GM10248 (cell line): ENCODE data around the gene SLC23A1.
"Not testable (repeated sequence)": the region's sequence is repeated elsewhere in the genome, so short reads cannot be mapped to it uniquely, and the experiment has no call there.

Source experiments
- CTCF ChIA-PET: fragments of 300-600 bp; sonication (Branson Sonifier 250); formaldehyde crosslinking; extraction: SDS; loops from one replicate; lab custom pipeline; 2021; ENCODE audit warnings: antibody characterized with exemption; lab: Yijun Ruan, JAX
- POLR2A ChIA-PET: fragments of 350-650 bp; sonication (Branson Sonifier 250); formaldehyde crosslinking; extraction: SDS; loops from one replicate; lab custom pipeline; 2020; ENCODE audit warnings: antibody characterized with exemption; lab: Yijun Ruan, JAX
- DNase-seq: peaks from one replicate; pipeline ENCODE4 v3.0.0; 2012; ENCODE audit errors: extremely low spot score
- TF ChIP-seq, protein P1 (sequence below): IDR thresholded peaks from 2 replicates; pipeline ENCODE4 v1.5.1; 2012; ENCODE audit warnings: mild to moderate bottlenecking, low read depth; ENCODE audit errors: extremely low read depth, missing control alignments, control extremely low read depth

Gene SLC23A1

DNA sequence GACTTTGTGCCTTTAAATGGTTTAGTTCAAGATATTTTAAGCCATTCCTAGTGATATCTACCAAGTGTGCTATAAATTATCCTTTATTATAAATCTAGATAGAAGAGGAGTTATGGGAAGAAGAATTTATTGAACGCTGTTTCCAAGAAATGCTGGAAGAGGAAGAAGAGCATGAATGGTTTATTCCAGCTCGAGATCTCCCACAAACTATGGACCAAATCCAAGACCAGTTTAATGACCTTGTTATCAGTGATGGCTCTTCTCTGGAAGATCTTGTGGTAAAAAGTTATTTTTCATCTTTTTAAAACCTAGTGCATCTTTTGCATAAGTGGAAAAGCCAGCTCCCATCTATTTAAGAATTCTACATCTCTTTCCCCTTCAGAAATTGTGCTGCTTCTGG is 18.6 kb downstream of the SLC23A1 start:
- DNase-seq: no peak
- POLR2A ChIA-PET: no interaction called here
- CTCF ChIA-PET: interaction anchor here (1.0 to 1.9 kb wide), 4 partner anchors 9 to 56 kb away, joined by 3 to 4 read pairs (median 4); no protein-coding TSS in a partner anchor
- TF ChIP-seq, protein P1, sequence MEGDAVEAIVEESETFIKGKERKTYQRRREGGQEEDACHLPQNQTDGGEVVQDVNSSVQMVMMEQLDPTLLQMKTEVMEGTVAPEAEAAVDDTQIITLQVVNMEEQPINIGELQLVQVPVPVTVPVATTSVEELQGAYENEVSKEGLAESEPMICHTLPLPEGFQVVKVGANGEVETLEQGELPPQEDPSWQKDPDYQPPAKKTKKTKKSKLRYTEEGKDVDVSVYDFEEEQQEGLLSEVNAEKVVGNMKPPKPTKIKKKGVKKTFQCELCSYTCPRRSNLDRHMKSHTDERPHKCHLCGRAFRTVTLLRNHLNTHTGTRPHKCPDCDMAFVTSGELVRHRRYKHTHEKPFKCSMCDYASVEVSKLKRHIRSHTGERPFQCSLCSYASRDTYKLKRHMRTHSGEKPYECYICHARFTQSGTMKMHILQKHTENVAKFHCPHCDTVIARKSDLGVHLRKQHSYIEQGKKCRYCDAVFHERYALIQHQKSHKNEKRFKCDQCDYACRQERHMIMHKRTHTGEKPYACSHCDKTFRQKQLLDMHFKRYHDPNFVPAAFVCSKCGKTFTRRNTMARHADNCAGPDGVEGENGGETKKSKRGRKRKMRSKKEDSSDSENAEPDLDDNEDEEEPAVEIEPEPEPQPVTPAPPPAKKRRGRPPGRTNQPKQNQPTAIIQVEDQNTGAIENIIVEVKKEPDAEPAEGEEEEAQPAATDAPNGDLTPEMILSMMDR: no peak

DNA sequence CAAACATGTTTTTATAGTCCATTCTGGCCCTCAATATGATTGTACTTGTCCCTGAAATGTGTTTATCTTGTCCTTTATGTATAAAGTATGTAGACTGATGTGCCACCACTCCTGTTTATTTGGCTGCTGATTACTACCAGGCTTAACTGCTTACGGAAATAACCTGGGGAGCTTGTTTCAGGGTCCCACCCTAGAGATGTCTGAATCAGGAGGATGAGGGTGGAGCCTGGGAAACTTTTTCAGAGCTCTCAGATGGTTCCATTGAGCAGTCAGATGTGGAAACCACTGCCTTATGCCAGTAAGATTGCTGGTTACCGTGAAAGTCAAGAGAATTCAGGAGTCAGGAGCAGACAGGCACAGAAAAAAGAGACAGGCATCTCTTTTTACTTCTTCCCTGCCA is 19.2 kb downstream of the SLC23A1 start:
- POLR2A ChIA-PET: interaction anchor here (0.6 kb wide), 1 partner anchor 91 kb away, joined by 4 read pairs; no protein-coding TSS in a partner anchor

DNA sequence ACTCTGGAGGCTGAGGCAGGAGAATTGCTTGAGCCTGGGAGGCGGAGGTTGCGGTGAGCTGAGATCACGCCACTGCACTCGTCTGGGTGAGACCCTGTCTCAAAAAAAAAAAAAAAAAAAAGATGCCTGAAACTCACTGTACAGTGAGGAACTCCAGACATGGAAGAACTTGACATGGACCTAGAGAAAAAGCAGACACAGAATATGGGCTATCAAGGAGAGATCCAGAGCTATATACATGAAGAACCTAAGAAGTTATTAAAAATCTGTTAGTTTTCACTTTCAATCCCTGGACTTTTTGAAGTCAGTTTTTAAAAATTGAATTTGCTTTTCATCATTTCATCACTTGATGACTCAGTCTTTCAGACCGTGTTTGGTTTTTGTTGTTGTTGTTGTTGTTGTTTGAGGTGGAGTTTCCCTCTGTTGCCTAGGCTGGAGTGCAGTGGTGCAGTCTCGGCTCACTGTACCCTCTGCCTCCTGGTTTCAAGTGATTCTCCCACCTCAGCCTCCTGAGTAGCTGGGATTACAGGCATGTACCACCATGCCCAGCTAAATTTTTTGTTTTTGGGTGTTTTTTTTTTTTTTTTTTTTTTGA is 21.2 kb downstream of the SLC23A1 start:
- POLR2A ChIA-PET: interaction anchor here (0.7 kb wide), 1 partner anchor 17 kb away, joined by 8 read pairs; no protein-coding TSS in a partner anchor

More for the DNA sequence above, 19.2 kb downstream of the SLC23A1 start:
- CTCF ChIA-PET: interaction anchor here (1.0 to 1.1 kb wide), 2 partner anchors 10 to 57 kb away, joined by 3 read pairs; no protein-coding TSS in a partner anchor
- TF ChIP-seq, protein P1: no peak
- no peak for DNase-seq

DNA sequence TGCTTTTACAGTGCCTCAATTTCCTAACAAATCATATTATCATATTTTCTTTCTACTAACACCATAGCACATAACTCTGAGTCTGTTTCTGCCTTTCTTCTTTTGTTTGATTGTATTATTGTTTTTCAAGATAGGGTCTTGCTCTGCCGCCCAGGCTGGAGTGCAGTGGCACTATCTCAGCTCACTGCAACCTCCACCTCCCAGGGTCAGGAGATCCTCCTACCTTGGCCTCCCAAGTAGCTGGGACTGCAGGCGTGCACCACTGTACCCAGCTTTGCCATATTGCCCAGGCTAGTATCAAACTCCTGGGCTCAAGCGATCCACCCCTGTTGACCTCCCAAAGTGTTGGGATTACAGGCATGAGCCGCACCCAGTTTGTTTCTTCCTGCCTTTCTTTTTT is 22.7 kb downstream of the SLC23A1 start:
- TF ChIP-seq, protein P1: no peak
- no peak for DNase-seq
- ChIA-PET POLR2A (no interaction called here), CTCF (interaction anchor here (0.7 to 1.7 kb wide), 3 partner anchors 9 to 19 kb away, joined by 3 to 4 read pairs (median 4); partner anchors contain the start of gene PAIP2)

More for the DNA sequence above, 21.2 kb downstream of the SLC23A1 start:
- TF ChIP-seq, protein P1: no peak
- no peak for DNase-seq
- CTCF ChIA-PET: interaction anchor here (0.6 to 1.7 kb wide), 6 partner anchors 9 to 610 kb away, joined by 3 to 8 read pairs (median 4); no protein-coding TSS in a partner anchor

DNA sequence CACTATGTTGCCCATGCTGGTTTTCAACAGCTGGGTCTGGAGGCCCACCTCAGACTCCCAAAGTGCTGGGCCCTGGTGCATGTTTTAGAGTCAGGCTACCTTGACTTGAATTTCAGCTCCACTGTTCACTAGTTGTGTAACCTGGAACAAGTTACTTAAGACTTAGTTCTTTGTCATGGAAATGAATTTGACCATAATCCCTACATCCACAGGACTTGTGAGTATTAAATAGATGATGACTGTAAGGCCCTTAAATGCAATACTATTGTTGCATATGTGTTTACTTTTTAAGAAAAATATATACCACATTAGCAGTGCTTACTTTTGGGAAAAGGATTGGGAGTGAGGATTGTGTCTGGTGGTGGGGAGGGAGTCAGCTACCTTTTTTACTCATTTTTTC is 25.0 kb downstream of the SLC23A1 start:
- ChIA-PET POLR2A (interaction anchor here (0.5 to 1.1 kb wide), 2 partner anchors 11 to 54 kb away, joined by 3 to 5 read pairs; no protein-coding TSS in a partner anchor), CTCF (interaction anchor here (1.0 to 2.1 kb wide), 4 partner anchors 8 to 16 kb away, joined by 3 to 8 read pairs (median 4); partner anchors contain the start of gene PAIP2)
- DNase-seq: no peak
- TF ChIP-seq, protein P1: no peak

DNA sequence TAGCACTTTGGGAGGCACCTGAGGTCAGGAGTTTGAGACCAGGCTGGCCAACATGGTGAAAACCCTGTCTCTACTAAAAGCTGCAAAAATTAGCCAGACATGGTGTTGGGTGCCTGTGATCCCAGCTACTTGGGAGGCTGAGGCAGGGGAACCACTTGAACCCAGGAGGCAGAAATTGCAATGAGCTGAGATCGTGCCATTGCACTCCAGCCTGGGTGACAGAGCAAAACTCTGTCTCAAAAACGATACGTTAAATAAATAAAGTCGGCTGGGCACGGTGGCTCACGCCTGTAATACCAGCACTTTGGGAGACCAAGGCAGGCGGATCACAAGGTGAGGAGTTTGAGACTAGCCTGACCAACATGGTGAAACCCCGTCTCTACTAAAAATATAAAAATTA is 27.2 kb downstream of the SLC23A1 start:
- ChIA-PET POLR2A (interaction anchor here (1.0 kb wide), 1 partner anchor 9 kb away, joined by 3 read pairs; no protein-coding TSS in a partner anchor), CTCF (interaction anchor here (1.2 kb wide), 1 partner anchor 36 kb away, joined by 3 read pairs; no protein-coding TSS in a partner anchor)
- not testable (repeated sequence) for DNase-seq
